HG03280 (cell line): ENCODE results near the gene DRD1.
A peak's percentile ranks its signal among the peaks of the same experiment; 100 is the strongest.
"Not testable (repeated sequence)": the region's sequence is repeated elsewhere in the genome, so short reads cannot be mapped to it uniquely, and the experiment has no call there.

Source experiments
- ATAC-seq: cut with Tn5 transposase; IDR thresholded peaks from one replicate; pipeline ENCODE4 v1.9.1; 2021; ENCODE audit warnings: mild to moderate bottlenecking, moderate library complexity; ENCODE audit not compliant: unreplicated experiment

The DRD1 gene

DNA sequence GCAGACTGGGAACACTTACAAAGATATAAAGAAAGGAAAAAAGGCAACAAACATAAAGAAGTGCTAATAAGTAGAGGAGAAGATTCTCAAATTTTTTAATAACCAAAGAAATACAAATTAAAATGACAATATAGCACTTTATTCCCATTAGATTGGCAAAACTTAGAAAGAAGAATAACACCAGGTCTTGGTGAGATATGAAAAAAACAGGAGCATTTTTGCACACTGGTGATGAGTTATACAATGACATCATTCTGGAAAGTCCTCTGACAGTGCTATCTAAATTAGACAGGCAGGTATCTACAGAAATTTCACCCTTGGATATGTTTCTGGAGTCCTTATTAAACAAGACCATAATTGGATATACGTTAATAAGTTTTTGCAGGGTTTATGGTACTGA is 24.9 kb upstream of the DRD1 start:
- ATAC-seq = no peak

DNA sequence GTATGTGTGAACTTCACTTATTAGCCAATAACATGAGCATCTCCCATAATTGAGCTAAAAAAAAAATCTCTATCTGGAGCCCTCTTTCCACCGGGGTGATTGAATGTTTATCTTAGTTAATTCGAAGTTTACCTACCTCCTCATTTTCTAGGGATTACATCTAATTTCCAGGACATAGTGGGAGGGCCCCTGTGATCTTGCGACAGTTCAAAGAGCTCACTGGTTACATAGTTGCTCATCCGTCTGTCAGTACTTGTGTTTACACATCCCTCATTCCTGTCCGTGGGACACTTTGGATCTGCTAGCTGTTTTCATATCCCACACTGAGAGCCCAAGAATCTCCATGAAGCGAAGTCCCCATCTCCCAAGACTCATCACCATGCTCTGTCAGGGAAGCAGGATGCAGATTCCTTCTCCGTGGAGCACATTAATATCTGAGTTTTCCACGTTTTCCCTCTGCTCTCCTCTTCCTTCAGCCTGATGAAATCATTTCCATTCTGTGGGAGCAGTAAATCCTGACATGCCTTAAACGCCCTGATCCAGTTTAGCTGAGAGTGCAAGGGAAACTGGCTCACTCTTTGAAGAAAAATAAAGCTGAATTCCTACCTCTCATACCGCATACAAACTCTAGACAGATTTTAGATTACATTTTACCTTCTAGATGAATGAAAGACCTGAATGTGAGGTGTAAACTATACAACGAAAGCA is 24.2 kb upstream of the DRD1 start:
- ATAC-seq = no peak

DNA sequence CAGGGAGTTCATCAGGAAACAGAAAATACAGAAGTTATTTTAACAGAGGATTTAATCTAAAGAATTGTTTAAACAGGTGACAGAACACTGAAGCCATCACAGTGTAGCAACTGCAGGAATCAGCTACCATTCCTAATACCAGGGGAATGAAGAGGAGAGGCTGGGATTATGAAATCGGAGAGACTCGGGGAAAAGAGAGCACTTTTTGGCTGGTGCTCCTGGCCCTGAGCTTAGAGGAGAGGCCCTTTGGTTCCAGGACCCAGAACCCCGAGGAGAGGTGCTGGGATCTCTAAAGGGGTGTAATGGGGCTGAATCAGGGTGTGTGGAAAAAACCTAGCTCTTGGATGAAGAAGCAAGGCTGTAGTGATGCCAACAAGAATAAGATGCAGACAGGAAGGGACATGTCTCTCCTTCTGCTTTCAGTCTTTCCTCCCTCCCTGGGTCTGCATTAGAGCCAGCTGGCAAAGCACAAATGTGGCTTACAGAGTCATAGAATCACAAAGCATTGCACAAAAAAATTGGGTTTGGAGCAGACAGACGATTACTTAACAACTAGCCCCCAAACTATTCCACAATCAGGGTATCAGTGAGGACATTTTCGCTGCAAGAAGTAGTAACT is 22.8 kb upstream of the DRD1 start:
- no peak for ATAC-seq

DNA sequence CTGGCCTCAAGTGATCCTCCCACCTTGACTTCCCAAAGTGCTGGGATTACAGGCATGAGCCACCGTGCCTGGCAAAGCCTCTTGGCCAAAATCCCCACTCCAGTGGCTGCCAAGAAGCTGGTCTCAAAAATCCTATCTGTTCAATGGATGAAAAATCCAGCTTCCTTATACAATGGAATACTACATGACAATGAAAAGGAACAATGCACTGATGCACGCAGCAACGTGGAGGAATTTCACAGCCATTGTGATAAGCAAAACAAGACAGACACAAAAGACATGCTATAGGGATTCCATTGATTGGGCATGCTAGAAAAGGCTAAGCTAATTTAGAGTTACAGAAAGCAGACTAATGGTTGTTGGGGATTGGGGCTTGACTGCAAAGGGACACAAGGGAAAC is 21.3 kb upstream of the DRD1 start:
- ATAC-seq = no peak

DNA sequence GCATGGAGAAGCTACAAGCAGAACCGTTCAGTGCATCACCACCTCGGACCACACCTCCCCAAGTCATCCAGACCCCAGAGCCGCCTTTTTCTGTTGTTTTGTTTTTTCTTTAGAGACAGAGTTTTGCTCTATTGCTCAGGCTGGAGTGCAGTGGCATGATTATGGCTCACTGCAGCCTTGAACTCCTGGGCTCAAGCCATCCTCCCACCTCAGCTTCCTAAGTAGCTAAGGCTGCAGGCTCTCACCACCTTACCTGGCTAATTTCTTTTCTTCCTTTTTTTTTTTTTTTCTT is 20.9 kb upstream of the DRD1 start:
- no peak for ATAC-seq

DNA sequence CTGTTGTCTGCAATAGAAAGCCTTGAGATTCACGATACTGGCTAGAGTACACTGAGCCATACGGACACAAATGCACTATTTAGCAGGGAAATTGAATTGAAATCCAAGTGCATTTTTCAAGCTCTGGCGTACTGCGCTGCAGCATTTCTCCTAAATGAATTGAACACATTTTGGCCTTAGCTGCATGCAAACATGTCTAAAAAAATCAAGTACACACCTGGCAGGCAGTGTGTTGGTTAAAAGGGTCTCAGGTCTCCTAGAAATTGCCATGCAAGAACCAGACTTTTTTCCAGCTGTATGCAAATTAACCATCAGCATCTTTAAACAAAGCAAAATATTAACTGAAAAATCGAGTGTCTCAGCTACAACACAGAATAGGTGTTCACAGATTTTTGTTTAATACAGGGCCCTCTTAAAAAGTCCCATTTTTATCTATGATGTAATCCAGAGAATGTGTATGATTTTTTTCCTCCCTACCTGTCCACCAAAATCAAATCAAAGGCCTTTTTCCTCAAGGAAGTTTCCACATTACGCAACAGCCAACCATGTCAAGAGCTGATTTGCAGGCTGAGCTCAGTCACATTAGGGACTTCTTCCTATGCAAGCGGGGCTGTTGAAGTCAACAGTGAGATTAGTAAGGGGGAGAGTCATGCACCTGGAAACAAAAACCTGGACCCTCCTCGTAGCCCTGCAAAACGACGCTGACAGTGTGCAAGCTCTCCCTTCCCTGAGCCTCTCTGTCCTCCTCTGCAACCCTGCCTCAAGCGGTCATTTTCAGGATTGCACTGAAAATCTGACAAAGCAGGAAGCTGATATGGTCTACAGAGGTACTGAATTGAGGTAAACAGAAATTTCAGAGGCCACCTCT is 20.3 kb upstream of the DRD1 start:
- peak; percentile 98 for ATAC-seq

DNA sequence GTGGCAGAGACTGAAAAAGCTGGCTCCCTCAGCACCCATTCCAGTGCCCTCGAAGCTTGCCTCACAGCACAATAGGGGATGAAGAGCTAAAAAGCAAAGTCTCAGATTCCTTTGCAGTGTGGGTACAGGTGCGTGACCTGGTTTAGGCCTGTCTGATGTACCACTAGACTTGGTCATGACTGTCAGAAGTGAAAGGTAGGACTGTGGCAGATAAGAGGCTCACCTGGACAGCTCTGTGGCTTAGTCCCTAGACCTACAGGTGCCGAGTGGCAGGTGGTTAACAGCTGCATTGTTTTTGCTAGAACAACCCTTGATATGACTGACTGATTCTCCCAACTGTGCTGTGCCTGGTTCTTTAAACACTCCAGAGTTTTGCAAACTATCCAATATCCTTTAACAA is 19.7 kb upstream of the DRD1 start:
- ATAC-seq = no peak

DNA sequence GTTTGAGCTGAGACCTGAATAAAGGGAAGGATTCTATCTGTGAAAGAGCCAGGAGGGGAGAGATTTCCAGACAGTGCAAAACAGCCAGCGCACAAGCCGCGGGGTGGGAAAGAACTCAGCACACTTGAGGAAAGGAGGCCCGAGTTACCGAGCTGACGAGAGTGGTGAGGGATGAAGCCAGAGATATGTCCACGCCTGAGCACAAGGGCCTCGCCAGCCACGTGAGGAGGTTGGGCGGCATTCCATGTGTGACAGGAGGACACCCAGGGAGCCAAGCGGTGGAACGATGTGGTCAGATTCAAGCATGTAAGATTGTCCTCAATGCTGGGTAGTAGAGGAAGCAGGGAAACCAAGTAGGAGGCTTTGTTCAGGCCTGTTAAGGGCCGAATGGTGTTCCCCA is 17.4 kb upstream of the DRD1 start:
- ATAC-seq = no peak

DNA sequence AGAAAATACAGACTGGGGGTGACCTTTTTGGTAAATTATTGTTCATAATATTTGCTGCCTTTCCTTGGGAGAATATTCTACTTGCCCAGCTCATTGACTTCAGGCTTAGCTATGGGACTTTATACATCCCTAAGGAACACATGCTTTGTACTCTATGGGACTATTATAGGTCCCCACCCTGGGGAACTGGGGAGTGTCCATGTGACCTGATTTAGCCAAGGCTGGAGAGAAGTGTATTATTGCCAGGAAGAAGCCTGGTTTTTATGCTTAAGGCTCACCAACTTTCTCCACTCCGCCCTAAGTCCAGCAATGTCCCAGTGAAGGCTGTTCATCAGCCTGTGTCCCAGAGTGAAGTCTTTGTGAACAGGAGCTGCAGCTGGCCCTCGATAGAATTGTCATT is 16.6 kb upstream of the DRD1 start:
- ATAC-seq = no peak

DNA sequence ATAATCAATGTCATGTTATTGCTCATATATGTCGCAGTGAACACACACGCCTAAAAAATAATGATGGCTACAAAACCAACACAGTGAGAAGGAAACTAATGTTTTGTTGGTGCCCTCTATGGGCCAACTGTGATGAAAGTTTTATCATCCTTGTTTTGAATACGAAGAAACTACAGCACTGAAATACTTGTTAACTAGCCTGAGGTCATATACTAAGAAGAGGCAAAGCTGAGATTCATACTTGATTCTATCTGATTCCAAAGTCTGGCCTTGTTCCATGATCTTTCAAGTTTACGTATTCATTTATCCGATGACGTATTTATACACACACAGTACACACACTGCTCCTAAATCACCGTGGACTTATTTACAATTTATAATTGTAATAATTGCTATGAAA is 16.1 kb upstream of the DRD1 start:
- ATAC-seq = no peak

DNA sequence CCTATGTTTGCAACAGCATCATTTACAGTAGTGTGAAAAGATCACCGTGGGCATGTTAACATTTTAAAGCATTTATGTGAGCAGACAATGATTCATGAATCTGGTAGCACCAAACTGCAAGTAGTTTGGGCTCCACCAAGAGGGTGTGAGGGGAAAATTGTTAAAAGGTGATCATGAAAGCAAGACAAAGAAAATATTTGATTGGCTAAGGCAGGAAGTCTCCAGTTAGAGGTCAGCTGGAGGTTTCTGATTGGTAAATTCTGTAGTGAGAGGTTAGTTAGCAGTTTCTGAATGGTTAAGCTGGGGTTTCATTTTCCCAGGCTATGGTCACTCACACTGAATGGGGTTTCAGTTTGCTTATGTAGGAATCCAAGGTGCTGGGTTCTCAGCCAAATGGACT is 13.5 kb upstream of the DRD1 start:
- peak; percentile 79 for ATAC-seq

DNA sequence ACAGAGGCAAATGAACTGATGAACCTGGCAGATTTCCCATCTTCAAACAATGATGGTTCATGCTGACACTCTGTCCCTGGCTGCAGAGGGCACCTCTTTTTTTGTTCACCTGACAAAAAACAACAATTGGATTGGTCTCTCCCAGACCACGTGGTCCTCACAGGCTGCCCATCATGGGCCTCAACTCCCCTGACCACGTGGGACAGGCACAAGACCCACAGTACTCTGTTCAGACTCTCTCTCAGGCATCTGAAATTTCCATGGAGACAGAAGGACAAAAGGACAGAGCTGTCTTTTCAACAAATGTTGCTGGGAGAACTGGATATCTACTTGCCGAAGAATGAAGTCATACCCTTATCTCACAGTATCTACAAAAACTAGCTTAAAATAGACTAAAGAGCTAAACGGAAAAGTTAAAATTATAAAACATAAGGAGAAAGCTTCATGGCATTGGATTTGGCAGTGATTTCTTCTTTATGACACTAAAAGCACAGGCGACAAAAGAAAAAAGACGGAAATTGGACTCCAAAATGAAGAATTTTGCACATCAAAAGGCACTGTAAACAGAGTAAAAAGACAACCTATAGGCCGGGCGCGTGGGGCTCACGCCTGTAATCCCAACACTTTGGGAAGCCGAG is 12.2 kb upstream of the DRD1 start:
- no peak for ATAC-seq

DNA sequence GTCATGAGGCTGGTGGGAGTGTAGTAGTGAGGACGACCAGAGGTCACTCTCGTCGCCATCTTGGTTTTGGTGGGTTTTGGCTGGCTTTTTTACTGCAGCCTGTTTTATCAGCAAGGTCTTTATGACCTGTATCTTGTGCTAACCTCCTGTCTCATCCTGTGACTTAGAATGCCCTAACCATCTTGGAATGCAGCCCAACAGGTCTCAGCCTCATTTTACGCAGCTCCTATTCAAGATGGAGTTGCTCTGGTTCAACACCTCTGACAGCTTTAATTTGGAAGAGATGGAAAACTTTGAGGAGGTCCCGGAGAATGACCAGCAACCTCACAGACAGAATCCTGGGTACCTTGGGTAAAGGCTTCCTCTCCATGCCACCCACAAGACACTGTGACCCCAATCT is 10.4 kb upstream of the DRD1 start:
- not testable (repeated sequence) for ATAC-seq

DNA sequence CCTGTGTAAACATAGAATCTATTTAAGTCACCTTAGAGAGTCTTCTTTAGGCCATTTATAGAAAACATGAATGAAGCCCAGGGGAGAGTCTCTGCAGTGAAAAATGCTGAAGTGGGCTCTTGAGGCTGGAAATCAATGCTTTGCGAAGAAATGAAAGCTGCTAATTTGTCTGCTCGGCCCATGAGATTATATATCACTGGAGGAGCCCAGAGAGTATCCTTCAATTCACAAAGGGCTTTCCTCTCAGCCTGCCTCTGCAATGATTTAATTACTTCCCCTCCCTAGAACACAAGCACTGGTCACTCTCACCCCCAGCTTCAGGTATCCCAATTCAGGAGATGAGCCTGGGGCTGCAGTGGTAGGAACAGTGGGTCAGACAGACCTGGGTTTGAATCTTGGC is 8.2 kb upstream of the DRD1 start:
- ATAC-seq = no peak

DNA sequence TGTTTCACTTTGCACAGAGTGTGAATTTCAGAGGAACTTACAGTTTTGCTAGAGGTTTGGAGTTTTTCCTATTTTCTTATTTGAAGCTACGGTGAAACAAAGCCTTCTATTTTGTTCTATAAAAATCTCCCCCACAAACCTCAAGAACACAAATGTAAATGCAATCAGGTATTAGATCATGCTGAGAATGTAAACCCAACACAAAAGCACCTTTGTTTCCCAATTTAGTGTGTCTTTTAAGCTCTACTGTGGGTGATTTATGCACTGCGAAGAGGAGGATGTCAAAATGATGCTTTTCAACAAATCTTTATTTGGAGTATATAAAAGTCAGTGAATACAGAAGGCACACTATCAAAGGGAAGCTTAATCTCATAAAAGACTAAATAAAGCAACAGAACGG is 4.3 kb upstream of the DRD1 start:
- no peak for ATAC-seq

DNA sequence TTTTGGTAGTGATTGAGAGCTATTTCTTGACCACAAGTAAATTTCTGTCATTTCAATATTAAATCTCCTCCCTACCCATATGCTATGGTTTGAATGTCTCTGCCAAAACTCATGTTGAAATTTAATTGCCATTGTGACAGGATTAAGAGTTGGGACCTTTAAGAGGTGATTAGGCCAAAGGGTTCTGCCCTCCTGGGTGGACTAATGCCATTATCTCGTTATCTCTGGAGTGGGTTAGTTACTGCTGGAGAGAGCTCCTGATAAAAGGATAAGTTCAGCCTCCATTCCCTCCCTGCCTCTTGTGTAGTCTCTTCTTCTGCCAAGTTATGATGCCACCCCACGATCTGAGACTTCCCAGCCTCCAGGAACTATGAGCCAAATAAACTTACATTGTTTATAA is 3.6 kb upstream of the DRD1 start:
- no peak for ATAC-seq

DNA sequence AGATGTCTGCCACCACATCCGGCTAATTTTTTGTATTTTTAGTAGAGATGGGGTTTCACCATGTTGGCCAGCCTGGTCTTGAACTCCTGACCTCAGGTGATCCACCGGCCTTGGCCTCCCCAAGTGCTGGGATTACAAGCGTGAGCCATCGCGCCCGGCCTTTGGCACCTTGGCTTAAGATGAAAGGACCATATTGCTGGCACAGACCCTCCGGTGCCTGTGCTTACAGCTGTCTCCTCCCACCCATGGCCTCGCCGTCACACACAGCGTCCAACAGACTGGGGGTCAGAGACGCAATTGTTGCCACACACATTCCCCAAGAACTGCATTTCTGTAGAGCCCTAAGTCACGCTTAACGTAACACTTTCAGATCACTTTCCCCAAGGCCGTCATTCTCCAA is 2.4 kb upstream of the DRD1 start:
- ATAC-seq = not testable (repeated sequence)

DNA sequence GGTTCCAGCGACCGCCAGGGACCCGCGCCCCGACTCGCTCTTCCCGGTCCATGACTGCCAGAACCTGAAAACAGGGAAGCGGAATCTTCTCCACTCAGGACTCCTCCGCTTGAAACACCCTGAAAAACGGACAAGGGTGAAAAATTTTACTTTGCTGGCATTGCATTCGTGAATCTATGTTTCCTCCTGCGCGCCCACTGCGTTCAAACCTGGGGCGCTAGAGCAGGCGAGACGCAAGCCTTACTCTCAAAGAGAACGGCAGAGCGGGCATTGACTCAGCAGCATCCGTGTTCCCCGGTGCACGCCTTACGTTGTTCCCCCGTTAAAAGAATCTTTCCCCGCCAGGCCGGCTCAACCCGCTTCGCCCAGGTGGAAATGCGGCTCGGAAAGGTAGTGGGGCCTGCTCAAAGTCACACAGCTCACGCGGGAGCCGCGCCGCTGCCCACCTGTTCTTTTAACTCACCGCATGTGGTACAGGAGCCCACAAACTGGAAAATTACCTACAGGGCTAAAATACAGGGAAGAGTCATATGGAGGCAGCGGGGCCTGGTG is 999 bp upstream of the DRD1 start:
- ATAC-seq = no peak

DNA sequence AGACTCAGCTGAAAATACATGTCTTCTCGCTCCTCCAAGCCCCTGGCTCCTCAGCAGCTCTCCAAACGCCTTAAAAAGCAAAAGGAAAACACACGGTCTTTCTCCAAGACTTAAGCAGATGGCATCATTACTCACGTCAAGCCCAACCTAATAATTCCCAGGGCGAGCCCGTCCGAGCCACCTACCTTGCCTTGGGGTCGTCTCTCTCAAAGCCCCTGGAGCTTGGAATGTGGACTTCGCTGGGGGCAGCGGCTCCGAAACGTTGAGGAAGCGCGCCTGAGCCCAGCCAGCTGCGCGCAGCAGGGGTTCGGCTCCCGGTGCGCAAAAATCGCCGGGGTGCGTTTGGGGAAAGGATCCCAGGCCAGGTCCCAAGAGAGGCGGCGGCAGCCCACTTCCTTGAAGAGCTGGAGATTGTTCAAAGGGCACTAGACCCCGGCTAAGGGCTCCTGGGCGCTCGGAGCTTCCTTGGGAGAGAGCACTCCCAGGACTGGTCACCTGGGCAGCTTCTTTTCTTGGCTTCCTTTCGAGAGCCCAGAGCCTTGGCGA is 395 bp downstream of the DRD1 start:
- ATAC-seq = no peak

DNA sequence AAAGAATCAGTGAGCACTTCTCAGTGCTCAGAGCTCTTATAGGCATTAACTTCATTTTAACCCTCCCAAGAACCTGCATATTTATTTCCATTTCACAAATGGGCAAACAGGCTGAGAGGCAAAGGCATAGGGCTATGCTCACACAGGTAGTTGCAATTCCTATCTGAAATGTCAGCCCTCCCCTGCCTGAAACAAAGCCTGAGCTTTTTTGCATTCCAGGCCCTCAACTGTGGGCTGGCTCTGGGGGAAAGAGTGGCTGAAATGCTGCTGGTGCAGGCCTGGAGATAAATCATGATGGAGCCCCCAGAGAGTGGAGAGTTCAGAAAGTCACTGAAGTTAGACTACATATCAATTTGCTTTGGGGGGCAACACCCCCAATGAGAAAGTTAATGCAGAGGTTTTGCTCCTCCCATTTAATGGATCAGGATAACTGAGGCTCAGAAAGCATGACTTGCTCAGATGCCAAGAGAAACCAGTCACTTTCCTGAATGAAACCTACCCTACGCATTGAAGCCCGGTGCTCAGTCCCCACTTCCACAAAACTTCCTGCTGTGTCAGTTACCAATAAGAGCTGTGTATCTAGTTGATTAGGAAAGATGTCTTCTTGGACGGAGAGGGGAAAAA is 5.6 kb downstream of the DRD1 start:
- no peak for ATAC-seq

DNA sequence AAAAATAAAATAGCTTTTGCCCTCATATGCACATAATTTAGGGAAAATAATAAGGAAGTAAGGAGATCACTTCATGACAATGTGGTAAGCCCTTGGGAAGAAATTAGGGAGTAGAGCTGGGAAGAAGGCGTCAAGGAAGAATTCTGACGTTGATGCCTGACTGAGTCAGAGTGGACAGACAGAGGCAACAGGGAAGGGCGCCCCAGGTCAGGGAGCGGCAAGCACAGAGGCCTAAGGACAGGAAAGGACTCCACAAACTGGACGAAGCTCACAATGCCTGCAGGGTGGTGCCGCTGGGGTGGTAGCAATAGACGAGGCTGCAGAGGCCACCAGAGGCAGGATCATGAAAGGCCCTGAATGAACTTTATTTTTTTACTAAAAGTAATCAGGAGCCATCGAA is 7.6 kb downstream of the DRD1 start:
- no peak for ATAC-seq
